HTR-8/SVneo (cell line): ENCODE data around the gene FRMPD2.
"Not testable (repeated sequence)": the region's sequence is repeated elsewhere in the genome, so short reads cannot be mapped to it uniquely, and the experiment has no call there.

Experiments used
- DNase-seq: peaks from one replicate; pipeline ENCODE4 v3.0.0; 2011; ENCODE audit warnings: low spot score, mixed read lengths; ENCODE audit not compliant: insufficient read length
- FAIRE-seq: peaks from 2 replicates; lab custom pipeline; 2011; peaks lifted over from hg19 to GRCh38; lab: Jason Lieb, UNC

Gene FRMPD2

GRCh38 chr10:48154211-48155140 lies 120.0 kb downstream of the FRMPD2 start:
- DNase-seq, FAIRE-seq: not testable (repeated sequence)

- DNase-seq, FAIRE-seq: not testable (repeated sequence)
Observed at GRCh38 chr10:48147643-48148042, 126.9 kb downstream of the FRMPD2 start.

- not testable (repeated sequence) for FAIRE-seq, DNase-seq
Observed at GRCh38 chr10:48143721-48144642, 130.5 kb downstream of the FRMPD2 start.

- not testable (repeated sequence) for FAIRE-seq, DNase-seq
Observed at GRCh38 chr10:48140949-48141348, 133.5 kb downstream of the FRMPD2 start.

- not testable (repeated sequence) for DNase-seq, FAIRE-seq
Observed at GRCh38 chr10:48139953-48140850, 134.3 kb downstream of the FRMPD2 start.

- DNase-seq, FAIRE-seq: not testable (repeated sequence)
Observed at GRCh38 chr10:48128954-48129353, 145.5 kb downstream of the FRMPD2 start.

- not testable (repeated sequence) for FAIRE-seq, DNase-seq
Observed at GRCh38 chr10:48126251-48126650, 148.2 kb downstream of the FRMPD2 start.

- FAIRE-seq, DNase-seq: not testable (repeated sequence)
Observed at GRCh38 chr10:48125631-48126030, 148.9 kb downstream of the FRMPD2 start.

GRCh38 chr10:48122618-48123017 lies 151.9 kb downstream of the FRMPD2 start:
- DNase-seq, FAIRE-seq: not testable (repeated sequence)

- not testable (repeated sequence) for FAIRE-seq, DNase-seq
Observed at GRCh38 chr10:48110277-48110676, 164.2 kb downstream of the FRMPD2 start.
